Measurements from ENCODE around the gene VSIG4.
"Not testable (repeated sequence)": the region's sequence is repeated elsewhere in the genome, so short reads cannot be mapped to it uniquely, and the experiment has no call there.

The VSIG4 gene

DNA sequence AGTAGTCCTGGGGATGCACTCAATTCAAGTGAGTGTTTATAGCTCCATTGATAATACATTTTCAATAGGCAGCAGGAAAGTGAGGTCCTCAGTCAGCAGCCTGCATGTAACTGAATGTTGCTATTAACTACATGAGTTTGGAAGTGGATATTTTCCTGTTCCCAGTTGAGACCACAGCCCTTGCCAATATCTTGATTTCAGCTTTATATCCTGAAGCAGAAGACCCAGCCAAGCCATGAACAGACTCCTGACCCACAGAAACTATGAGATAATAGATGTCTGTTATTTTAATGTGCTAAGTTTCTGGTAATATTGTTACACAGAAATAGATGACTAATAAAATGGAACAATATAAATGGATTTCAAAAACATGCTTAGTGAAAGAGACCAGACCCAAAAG is 63.7 kb downstream of the VSIG4 start:
- intact Hi-C loops (cut with DNase I; ENCODE audit: low total_unique reads), result no loop called here
- no peaks in the 10 kb centered on the region for H3K27me3 ChIP-seq
- no peak for DNase-seq
- no peaks in the 10 kb centered on the region for H3K36me3 ChIP-seq
- H3K4me3 ChIP-seq, result no peak overlapping the region
- no peaks in the 10 kb centered on the region for H3K4me1 ChIP-seq
- TF ChIP-seq, protein P1, sequence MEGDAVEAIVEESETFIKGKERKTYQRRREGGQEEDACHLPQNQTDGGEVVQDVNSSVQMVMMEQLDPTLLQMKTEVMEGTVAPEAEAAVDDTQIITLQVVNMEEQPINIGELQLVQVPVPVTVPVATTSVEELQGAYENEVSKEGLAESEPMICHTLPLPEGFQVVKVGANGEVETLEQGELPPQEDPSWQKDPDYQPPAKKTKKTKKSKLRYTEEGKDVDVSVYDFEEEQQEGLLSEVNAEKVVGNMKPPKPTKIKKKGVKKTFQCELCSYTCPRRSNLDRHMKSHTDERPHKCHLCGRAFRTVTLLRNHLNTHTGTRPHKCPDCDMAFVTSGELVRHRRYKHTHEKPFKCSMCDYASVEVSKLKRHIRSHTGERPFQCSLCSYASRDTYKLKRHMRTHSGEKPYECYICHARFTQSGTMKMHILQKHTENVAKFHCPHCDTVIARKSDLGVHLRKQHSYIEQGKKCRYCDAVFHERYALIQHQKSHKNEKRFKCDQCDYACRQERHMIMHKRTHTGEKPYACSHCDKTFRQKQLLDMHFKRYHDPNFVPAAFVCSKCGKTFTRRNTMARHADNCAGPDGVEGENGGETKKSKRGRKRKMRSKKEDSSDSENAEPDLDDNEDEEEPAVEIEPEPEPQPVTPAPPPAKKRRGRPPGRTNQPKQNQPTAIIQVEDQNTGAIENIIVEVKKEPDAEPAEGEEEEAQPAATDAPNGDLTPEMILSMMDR (IDR thresholded peaks at IDR 0.05), result no peak
- no peaks in the 10 kb centered on the region for H3K9me3 ChIP-seq
- H3K27ac ChIP-seq, result no peak overlapping the region

DNA sequence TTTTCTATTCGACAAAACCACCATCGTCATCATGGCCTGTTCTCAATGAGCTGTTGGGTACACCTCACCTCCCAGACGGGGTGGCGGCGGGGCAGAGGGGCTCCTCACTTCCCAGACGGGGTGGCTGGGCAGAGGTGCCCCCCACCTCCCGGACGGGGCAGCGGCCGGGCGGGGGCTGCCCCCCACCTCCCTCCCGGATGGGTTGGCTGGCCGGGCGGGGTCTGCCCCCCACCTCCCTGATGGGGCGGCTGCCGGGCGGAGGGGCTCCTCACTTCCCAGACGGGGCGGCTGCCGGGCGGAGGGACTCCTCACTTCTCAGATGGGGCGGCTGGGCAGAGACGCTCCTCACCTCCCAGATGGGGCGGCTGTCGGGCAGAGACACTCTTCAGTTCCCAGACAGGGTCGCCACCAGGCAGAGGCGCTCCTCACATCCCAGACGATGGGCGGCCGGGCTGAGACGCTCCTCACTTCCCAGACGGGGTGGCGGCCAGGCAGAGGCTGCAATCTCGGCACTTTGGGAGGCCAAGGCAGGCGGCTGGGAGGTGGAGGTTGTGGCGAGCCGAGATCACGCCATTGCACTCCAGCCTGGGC is 64.6 kb downstream of the VSIG4 start:
- H3K4me3 ChIP-seq; H3K36me3 ChIP-seq; H3K27ac ChIP-seq; H3K9me3 ChIP-seq; H3K27me3 ChIP-seq; intact Hi-C loops (cut with DNase I; ENCODE audit: low total_unique reads); DNase-seq; H3K4me1 ChIP-seq: not testable (repeated sequence)

Data from tibial artery (tissue), 4 donors.